Kidney (tissue), 14 donors: ENCODE data around the gene FAM13A. TPM values are rescaled to one million over a fixed set of nuclear protein-coding genes. Genes with fewer than 3 reads are reported as not detected.

Experiments used
- DNase-seq, 5 donors: peaks; one replicate each; pipeline ENCODE4 v3.0.0-alpha.2; 2013 to 2020
- FAIRE-seq: peaks from 2 replicates; lab custom pipeline; 2012; peaks lifted over from hg19 to GRCh38; lab: Jason Lieb, UNC
- H3K27ac ChIP-seq, 2 donors: one replicate each; pipeline ENCODE4 v1.7.0; 2013; ENCODE audit warnings: low read depth in 2 of 2, low read length in 2 of 2, inconsistent platforms in 1 of 2
- H3K27me3 ChIP-seq: one replicate; pipeline ENCODE4 v1.7.1; 2013; ENCODE audit warnings: low read length, inconsistent platforms; ENCODE audit not compliant: control insufficient read depth, insufficient read depth
- H3K36me3 ChIP-seq, 3 donors: one replicate each; pipeline versions ENCODE4 v1.7.0 to v1.7.1; 2013; ENCODE audit warnings: low read length in 3 of 3, control low read depth in 1 of 3, inconsistent platforms in 1 of 3; ENCODE audit not compliant: insufficient read depth in 3 of 3, control insufficient read depth in 2 of 3
- H3K4me1 ChIP-seq, 3 donors: one replicate each; pipeline versions ENCODE4 v1.7.0 to v1.7.1; 2013; ENCODE audit warnings: low read length in 3 of 3, inconsistent platforms in 1 of 3, low read depth in 1 of 3; ENCODE audit not compliant: control insufficient read depth in 2 of 3, insufficient read depth in 2 of 3
- H3K4me3 ChIP-seq, 3 donors: one replicate each; pipeline versions ENCODE4 v1.7.0 to v1.8.1; 2013; ENCODE audit warnings: low read length in 3 of 3, control low read depth in 1 of 3, inconsistent platforms in 1 of 3
- H3K9ac ChIP-seq, 3 donors: one replicate each; pipeline versions ENCODE4 v1.7.0 to v1.7.1; 2013; ENCODE audit warnings: low read length in 3 of 3, control low read depth in 1 of 3, inconsistent platforms in 1 of 3
- H3K9me3 ChIP-seq, 3 donors: one replicate each; pipeline versions ENCODE4 v1.7.0 to v1.7.1; 2013; ENCODE audit warnings: low read length in 3 of 3, control low read depth in 1 of 3, inconsistent platforms in 1 of 3; ENCODE audit not compliant: control insufficient read depth in 2 of 3, insufficient read depth in 1 of 3
- intact Hi-C: fragments of 100-400 bp; cut with DNase I; formaldehyde crosslinking; loops from one replicate; pipeline ENCODE4 v1.11.1; 2022
- polyA plus RNA-seq: library from polyadenylated mRNA; stranded (reverse); fragments of 350-450 nt; fragmentation: Illumina TruSeq; extraction: RNeasy Lipid Tissue Mini Kit (QIAGEN cat#74804); gene quantifications from one replicate; pipeline ENCODE4 v1.2.3, GENCODE V29; 2014; ENCODE audit warnings: low read depth, low replicate concordance; ENCODE audit not compliant: insufficient read depth
- total RNA-seq: library from RNA; stranded (reverse); fragmentation: NEBNext Ultra II Directional; extraction: Animal tissue kit (Norgen Biotek cat#: 25700); gene quantifications from one replicate; pipeline ENCODE4 v1.2.1, GENCODE V29; 2021
- TF ChIP-seq, protein P1 (sequence below): IDR thresholded peaks from 3 replicates; pipeline ENCODE4 v1.5.1; 2012; ENCODE audit warnings: mild to moderate bottlenecking, moderate library complexity, borderline replicate concordance; ENCODE audit not compliant: insufficient read depth; ENCODE audit errors: extremely low read depth
- donor health status: control.
- donor health status: control.
- donor health status: control.
- donor health status: control.
- donor health status: control.
- donor health status: DM: yes; HTN: yes; CAD: no.
- donor health status: Normal renal cell carcinoma (clear cell type).

Gene FAM13A
- total and polyA plus RNA-seq, 2 donors from 2014 or later, result 12.9 to 48.3 TPM

DNA sequence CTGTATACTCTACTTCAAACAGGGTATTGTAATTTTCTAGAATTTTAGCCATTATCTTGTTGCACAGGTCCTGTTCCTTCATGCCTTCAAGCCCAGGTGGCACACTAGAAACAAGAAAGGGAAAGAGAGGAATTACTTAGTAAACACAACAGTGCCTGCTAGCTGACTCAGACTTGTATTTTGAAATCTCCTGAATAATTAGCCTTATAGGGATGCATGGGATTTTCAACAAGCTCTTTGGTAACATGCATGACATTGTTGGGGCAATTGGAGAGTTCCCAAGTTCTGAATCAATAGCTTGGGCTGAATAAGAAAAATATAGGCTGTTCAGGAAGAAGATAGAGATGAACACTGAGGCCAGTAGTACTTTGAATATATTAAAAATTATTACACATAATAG is 118.8 kb downstream of the FAM13A start:
- no peak for FAIRE-seq
- Histone ChIP-seq H3K9ac (no peak overlapping the region), H3K27me3 (no peaks in the 10 kb centered on the region), H3K4me1 (no peaks in the 10 kb centered on the region), H3K4me3 (no peak overlapping the region), H3K9me3 (no peaks in the 10 kb centered on the region), H3K27ac (no peak overlapping the region), H3K36me3 (no peaks in the 10 kb centered on the region)
- DNase-seq, result no peak
- TF ChIP-seq, protein P1, sequence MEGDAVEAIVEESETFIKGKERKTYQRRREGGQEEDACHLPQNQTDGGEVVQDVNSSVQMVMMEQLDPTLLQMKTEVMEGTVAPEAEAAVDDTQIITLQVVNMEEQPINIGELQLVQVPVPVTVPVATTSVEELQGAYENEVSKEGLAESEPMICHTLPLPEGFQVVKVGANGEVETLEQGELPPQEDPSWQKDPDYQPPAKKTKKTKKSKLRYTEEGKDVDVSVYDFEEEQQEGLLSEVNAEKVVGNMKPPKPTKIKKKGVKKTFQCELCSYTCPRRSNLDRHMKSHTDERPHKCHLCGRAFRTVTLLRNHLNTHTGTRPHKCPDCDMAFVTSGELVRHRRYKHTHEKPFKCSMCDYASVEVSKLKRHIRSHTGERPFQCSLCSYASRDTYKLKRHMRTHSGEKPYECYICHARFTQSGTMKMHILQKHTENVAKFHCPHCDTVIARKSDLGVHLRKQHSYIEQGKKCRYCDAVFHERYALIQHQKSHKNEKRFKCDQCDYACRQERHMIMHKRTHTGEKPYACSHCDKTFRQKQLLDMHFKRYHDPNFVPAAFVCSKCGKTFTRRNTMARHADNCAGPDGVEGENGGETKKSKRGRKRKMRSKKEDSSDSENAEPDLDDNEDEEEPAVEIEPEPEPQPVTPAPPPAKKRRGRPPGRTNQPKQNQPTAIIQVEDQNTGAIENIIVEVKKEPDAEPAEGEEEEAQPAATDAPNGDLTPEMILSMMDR, result no peak
- intact Hi-C loops, result no loop called here

DNA sequence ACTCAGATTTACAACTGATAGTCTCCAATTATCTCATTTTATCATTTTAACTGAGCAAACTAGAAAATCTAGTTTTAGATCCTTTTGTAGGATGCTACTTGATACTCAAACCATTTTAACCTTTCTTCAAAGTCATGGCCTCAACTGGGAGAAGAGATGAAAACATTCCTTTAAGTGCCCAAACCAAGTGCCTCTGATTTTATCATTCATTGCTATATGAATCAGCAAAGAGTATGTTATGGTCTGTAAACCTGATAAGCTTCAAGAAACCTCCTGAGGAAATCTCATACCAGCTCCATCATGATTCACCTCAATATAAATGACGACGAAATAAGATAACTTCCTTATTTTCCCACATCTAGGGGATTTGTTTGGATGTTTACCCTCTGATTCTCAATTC is 119.9 kb downstream of the FAM13A start:
- no peak for FAIRE-seq
- no peaks in the 10 kb centered on the region for H3K9me3 ChIP-seq
- intact Hi-C loops, result no loop called here

DNA sequence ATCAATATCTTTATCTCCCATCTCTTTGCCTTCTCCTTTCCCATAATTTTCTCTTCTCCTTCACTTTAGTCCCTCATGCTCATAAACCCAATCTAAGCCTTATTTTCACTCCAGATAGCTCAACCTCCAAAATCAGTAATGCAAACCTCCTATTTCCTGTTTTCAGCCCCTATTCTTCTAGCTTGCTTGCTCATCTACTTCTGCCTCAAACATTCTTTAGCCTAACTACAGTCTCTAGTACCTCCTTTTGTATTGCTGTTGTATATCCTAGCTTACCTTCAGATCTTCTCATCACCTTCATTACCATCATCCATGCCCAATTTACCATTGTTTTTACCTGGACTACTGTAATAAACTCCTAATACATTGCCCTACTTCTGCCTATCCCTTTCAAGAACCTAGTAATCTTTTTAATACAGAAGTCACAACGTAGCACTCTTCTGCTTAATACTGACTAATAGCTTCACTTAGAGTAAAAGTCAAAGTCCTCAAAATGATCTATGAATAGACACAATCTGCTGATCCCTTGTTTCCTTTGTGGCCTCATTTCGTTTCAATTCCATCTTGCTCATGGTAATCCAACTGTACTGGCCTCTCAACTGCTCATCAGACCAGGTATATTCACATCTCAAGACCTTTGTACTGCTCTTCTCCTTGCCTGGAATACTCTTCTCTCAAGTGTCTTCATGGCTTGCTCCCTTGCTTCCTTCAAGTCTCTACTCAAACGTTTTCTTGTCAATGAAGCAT is 123.4 kb downstream of the FAM13A start:
- H3K4me3 ChIP-seq, result no peak overlapping the region
- no peak for DNase-seq
- H3K36me3 ChIP-seq, result no peaks in the 10 kb centered on the region
- H3K9me3 ChIP-seq, result no peaks in the 10 kb centered on the region
- no peak for FAIRE-seq
- H3K27ac ChIP-seq, result no peak overlapping the region
- intact Hi-C loops, result no loop called here
- H3K4me1 ChIP-seq, result no peaks in the 10 kb centered on the region
- H3K27me3 ChIP-seq, result no peaks in the 10 kb centered on the region
- no peak overlapping the region for H3K9ac ChIP-seq
- TF ChIP-seq, protein P1, result no peak

More for the DNA sequence above, 119.9 kb downstream of the FAM13A start:
- no peaks in the 10 kb centered on the region for H3K4me1 ChIP-seq
- H3K27ac ChIP-seq, result no peak overlapping the region
- TF ChIP-seq, protein P1, result no peak
- H3K4me3 ChIP-seq, result no peak overlapping the region
- no peaks in the 10 kb centered on the region for H3K27me3 ChIP-seq
- no peak overlapping the region for H3K9ac ChIP-seq
- DNase-seq, result no peak
- H3K36me3 ChIP-seq, result no peaks in the 10 kb centered on the region

DNA sequence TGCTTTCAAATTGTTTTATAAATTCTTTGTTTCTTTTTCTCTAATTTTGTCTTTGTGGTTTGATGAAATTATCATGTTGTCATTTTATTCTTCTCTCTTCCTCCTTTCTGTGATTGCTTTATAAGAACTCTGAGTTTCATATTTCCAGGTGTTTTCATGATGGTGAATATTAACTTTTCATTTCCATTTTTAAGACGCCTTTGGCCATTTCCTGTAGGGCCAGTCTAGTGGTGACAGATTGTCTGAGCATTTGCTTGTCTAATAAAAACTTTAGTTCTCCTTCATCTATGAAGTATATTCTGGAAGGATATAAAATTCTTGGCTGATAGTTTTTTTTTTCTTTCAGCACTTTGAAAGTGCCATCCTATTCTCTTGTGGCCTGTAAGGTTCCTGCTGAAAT is 128.1 kb downstream of the FAM13A start:
- no peak overlapping the region for H3K4me3 ChIP-seq
- DNase-seq (no peak), FAIRE-seq (no peak)
- no peaks in the 10 kb centered on the region for H3K4me1 ChIP-seq
- no peak overlapping the region for H3K27ac ChIP-seq
- intact Hi-C loops, result no loop called here
- H3K27me3 ChIP-seq, result no peaks in the 10 kb centered on the region
- no peak overlapping the region for H3K9ac ChIP-seq
- H3K9me3 ChIP-seq, result no peaks in the 10 kb centered on the region
- H3K36me3 ChIP-seq, result no peaks in the 10 kb centered on the region
- TF ChIP-seq, protein P1, result no peak
